Ectodermal cell (in vitro differentiated cells): ENCODE measurements around the gene PLXNA2.
A peak's percentile ranks its signal among the peaks of the same experiment; 100 is the strongest.

Experiments
- H3K27ac ChIP-seq: 2 replicates; pipeline ENCODE4 v1.7.0; 2013; ENCODE audit warnings: mild to moderate bottlenecking, low read depth, low read length; ENCODE audit not compliant: insufficient read depth, poor library complexity, severe bottlenecking
- H3K27me3 ChIP-seq: 2 replicates; pipeline ENCODE4 v1.7.0; 2013; ENCODE audit warnings: mild to moderate bottlenecking, low read length; ENCODE audit not compliant: insufficient read depth, control insufficient read depth, poor library complexity, severe bottlenecking
- H3K36me3 ChIP-seq: one replicate; pipeline ENCODE4 v1.7.0; 2013; ENCODE audit warnings: low read length; ENCODE audit not compliant: control insufficient read depth, insufficient read depth
- H3K4me1 ChIP-seq: one replicate; pipeline ENCODE4 v1.7.0; 2013; ENCODE audit warnings: low read length; ENCODE audit not compliant: control insufficient read depth, insufficient read depth
- H3K4me3 ChIP-seq: 2 replicates; pipeline ENCODE4 v1.7.0; 2013; ENCODE audit warnings: low read depth, low read length, control low read depth; ENCODE audit not compliant: insufficient read depth
- H3K9me3 ChIP-seq: 2 replicates; pipeline ENCODE4 v1.7.0; 2013; ENCODE audit warnings: mild to moderate bottlenecking, low read length, moderate library complexity; ENCODE audit not compliant: control insufficient read depth
- WGBS, 2 experiments: methylation state at CpG; one replicate each; pipeline ENCODE4 v1.1.7; 2013; ENCODE audit warnings: missing lambda C conversion rate in 2 of 2; 5-methylcytosine and 5-hydroxymethylcytosine counted together

Gene PLXNA2

GRCh38 chr1:208164609-208165008 is 79.6 kb downstream of the PLXNA2 start:
- Histone ChIP-seq H3K4me3 (no peak overlapping the region), H3K27ac (no peak overlapping the region), H3K36me3 (no peaks in the 10 kb centered on the region), H3K4me1 (peaks cover 37% of the 10 kb centered on the region), H3K9me3 (no peaks in the 10 kb centered on the region), H3K27me3 (peaks cover 3% of the 10 kb centered on the region)
- WGBS, 2 experiments: 66 to 73% methylated on average over 12 of the region's 12 CpGs

GRCh38 chr1:208163539-208163938 is 80.6 kb downstream of the PLXNA2 start:
- H3K9me3 ChIP-seq: no peaks in the 10 kb centered on the region
- peaks cover 3% of the 10 kb centered on the region for H3K27me3 ChIP-seq
- WGBS, 2 experiments: 88 to 91% methylated on average over 1 of the region's 1 CpG
- H3K36me3 ChIP-seq: no peaks in the 10 kb centered on the region
- no peak overlapping the region for H3K4me3 ChIP-seq
- H3K4me1 ChIP-seq: peaks cover 47% of the 10 kb centered on the region
- H3K27ac ChIP-seq: no peak overlapping the region

GRCh38 chr1:208162903-208163302 is 81.3 kb downstream of the PLXNA2 start:
- H3K4me1 ChIP-seq: peaks cover 54% of the 10 kb centered on the region
- no peaks in the 10 kb centered on the region for H3K36me3 ChIP-seq
- peaks cover 3% of the 10 kb centered on the region for H3K27me3 ChIP-seq
- H3K9me3 ChIP-seq: no peaks in the 10 kb centered on the region
- no peak overlapping the region for H3K4me3 ChIP-seq
- WGBS, 2 experiments: 96 to 100% methylated on average over 1 of the region's 1 CpG
- no peak overlapping the region for H3K27ac ChIP-seq

GRCh38 chr1:208161656-208162375 is 82.4 kb downstream of the PLXNA2 start:
- Histone ChIP-seq H3K4me3 (no peak overlapping the region), H3K27me3 (peaks cover 3% of the 10 kb centered on the region), H3K27ac (no peak overlapping the region), H3K4me1 (peaks cover 49% of the 10 kb centered on the region), H3K9me3 (no peaks in the 10 kb centered on the region), H3K36me3 (no peaks in the 10 kb centered on the region)
- WGBS, 2 experiments: 64 to 68% methylated on average over 6 of the region's 6 CpGs

GRCh38 chr1:208161005-208161404 is 83.2 kb downstream of the PLXNA2 start:
- peak overlapping the region; percentile 45 for H3K27ac ChIP-seq
- WGBS, 2 experiments: 0 to 14% methylated on average over 1 of the region's 1 CpG
- no peak overlapping the region for H3K4me3 ChIP-seq
- no peaks in the 10 kb centered on the region for H3K9me3 ChIP-seq
- H3K36me3 ChIP-seq: no peaks in the 10 kb centered on the region
- H3K27me3 ChIP-seq: peaks cover 3% of the 10 kb centered on the region
- H3K4me1 ChIP-seq: peaks cover 50% of the 10 kb centered on the region

GRCh38 chr1:208160259-208160819 is 83.8 kb downstream of the PLXNA2 start:
- Histone ChIP-seq H3K27ac (no peak overlapping the region), H3K36me3 (no peaks in the 10 kb centered on the region), H3K9me3 (no peaks in the 10 kb centered on the region), H3K4me3 (no peak overlapping the region), H3K4me1 (peaks cover 56% of the 10 kb centered on the region), H3K27me3 (peaks cover 3% of the 10 kb centered on the region)
- 77 to 83% methylated on average over 4 of the region's 4 CpGs for WGBS, 2 experiments

- 77 to 79% methylated on average over 10 to 11 of the region's 11 CpGs for WGBS, 2 experiments
- Histone ChIP-seq H3K27me3 (peaks cover 3% of the 10 kb centered on the region), H3K4me3 (no peak overlapping the region), H3K4me1 (peaks cover 62% of the 10 kb centered on the region), H3K9me3 (no peaks in the 10 kb centered on the region), H3K36me3 (no peaks in the 10 kb centered on the region), H3K27ac (no peak overlapping the region)
Measured at GRCh38 chr1:208159555-208160258, 84.5 kb downstream of the PLXNA2 start.

- H3K27ac ChIP-seq: no peak overlapping the region
- peaks cover 65% of the 10 kb centered on the region for H3K4me1 ChIP-seq
Measured at GRCh38 chr1:208158640-208159554, 85.3 kb downstream of the PLXNA2 start.

GRCh38 chr1:208157769-208158168 is 86.4 kb downstream of the PLXNA2 start:
- H3K36me3 ChIP-seq: no peaks in the 10 kb centered on the region
- peaks cover 65% of the 10 kb centered on the region for H3K4me1 ChIP-seq

More at GRCh38 chr1:208158640-208159554, 85.3 kb downstream of the PLXNA2 start:
- H3K36me3 ChIP-seq: no peaks in the 10 kb centered on the region
- 44 to 53% methylated on average over 8 of the region's 8 CpGs for WGBS, 2 experiments
- no peaks in the 10 kb centered on the region for H3K9me3 ChIP-seq
- no peak overlapping the region for H3K4me3 ChIP-seq
- peaks cover 3% of the 10 kb centered on the region for H3K27me3 ChIP-seq

More at GRCh38 chr1:208157769-208158168, 86.4 kb downstream of the PLXNA2 start:
- Histone ChIP-seq H3K27ac (no peak overlapping the region), H3K9me3 (no peaks in the 10 kb centered on the region), H3K4me3 (no peak overlapping the region), H3K27me3 (no peaks in the 10 kb centered on the region)
- 93 to 95% methylated on average over 2 to 3 of the region's 3 CpGs for WGBS, 2 experiments
